ENCODE results near the gene MAP2K4. TPM values are rescaled to one million over a fixed set of nuclear protein-coding genes. Genes with fewer than 3 reads are reported as not detected.

MAP2K4 gene
- total and polyA plus RNA-seq, 2 of the 13 experiments (the other 11 are each of a cell fraction or from before 2014, with no cell fraction given), result 21.5 to 35.6 TPM

DNA sequence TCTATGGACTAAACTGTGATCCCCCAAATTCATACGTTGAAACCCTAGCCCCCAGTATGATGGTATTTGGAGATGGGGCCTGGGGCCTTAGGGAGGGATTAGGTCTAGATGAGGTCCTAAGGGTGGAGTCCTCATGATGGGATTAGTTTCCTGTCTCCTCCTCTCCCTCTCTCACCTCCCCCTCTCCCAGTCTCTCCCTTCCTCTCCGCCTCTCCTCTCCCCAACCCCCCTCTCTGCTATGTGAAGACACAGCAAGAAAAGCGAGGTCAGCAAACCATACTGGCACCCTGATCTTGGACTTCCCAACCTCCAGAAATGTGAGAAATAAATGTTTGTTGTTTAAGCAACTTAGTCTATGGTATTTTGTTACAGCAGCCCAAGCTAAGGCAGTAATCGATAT, 38.8 kb upstream of the MAP2K4 start (continued):
- no peak for TF ChIP-seq ZNF646 (CRISPR knock-in tag; IDR thresholded peaks at IDR 0.05)

DNA sequence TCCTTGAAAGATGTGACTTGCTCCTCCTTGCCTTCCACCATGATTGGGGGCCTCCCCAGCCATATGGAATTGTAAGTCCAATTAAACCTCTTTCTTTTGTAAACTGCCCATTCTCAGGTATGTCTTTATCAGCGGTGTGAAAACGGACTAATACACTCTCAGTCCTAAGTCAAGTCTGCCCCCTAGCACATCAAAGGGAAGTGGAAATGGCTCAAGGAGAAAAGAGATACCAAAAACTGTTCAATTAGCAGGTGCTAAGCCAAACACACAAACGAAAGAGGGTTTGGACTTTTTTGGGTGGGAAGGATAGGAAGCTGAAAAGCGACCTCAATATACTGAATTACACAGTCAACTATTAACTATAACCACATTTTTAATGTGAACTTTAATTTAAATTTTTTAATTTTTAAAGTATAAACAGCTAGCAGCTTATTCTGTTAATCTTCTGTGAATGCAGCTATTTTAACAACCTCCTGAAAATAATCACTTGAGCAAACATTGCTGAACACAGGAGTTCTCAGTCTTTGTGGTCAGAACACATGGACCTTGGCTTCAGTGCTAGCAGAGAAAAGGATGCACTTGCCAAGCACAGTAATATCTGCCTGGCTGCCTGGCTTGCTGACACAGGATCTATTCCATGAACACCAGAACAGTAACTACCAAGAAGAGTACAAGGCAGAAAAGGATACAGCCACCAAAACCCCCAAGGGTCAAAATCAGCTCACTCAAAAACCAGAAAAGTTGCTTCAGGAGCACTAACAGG, 34.3 kb upstream of the MAP2K4 start:
- in situ Hi-C loops (cut with HindIII; ENCODE audit: extremely low pct_ligation_motif_present, low pct_unique_long_range_greater_than_20kb), result loop anchor here (10.0 kb wide), 1 partner anchor 1112 kb away; no protein-coding TSS in a partner anchor
- no peak overlapping the region for H3K9ac ChIP-seq (ENCODE audit: insufficient read depth, low read depth, low read length)
- H3K4me3 ChIP-seq (replicated peaks in 1 of 3; ENCODE audit: insufficient read depth in 1 of 3, low read depth in 2 of 3, low read length in 3 of 3), result peak overlapping the region in 2 of 3 experiments; percentile 19 to 38; a peak in 2 of 6 replicates
- H3K27ac ChIP-seq (ENCODE audit: extremely low read length, insufficient read depth, low read length), result peak overlapping the region; percentile 64
- BruUV-seq (replicated peaks), result no TSS peak
- intact Hi-C loops (cut with micrococcal nuclease; ENCODE audit: unreplicated experiment), result loop anchor here (5.0 kb wide), 1 partner anchor 1109 kb away; no protein-coding TSS in a partner anchor
- H3K4me2 ChIP-seq (ENCODE audit: low read depth, low read length), result peak overlapping the region; percentile 86
- ChIA-PET CTCF (ENCODE audit: low intra/inter-chr PET ratio, low total read pairs) (interaction anchor here (0.8 to 0.9 kb wide), 2 partner anchors 342 to 1111 kb away, joined by 3 read pairs; no protein-coding TSS in a partner anchor), POLR2A (interaction anchor here (0.7 to 1.4 kb wide), 2 partner anchors 11 to 34 kb away, joined by 3 to 9 read pairs; partner anchors contain the start of genes MAP2K4 and ZNF18)
- 21% methylated on average over 4 of the region's 4 CpGs for WGBS (ENCODE audit: low lambda C conversion rate)
- H4K20me1 ChIP-seq (ENCODE audit: insufficient read depth, low read length), result no peaks in the 10 kb centered on the region
- H3K79me2 ChIP-seq (ENCODE audit: insufficient read depth, low read length), result no peaks in the 10 kb centered on the region
- FAIRE-seq (peak; percentile 50), DNase-seq (ENCODE audit: low spot score) (peak; percentile 83), ATAC-seq (peak; percentile 99)
- no peaks in the 10 kb centered on the region for H3K9me3 ChIP-seq (ENCODE audit: low read length)
- H3K36me3 ChIP-seq (replicated peaks in 1 of 2; ENCODE audit: control insufficient read depth in 1 of 2, insufficient read depth in 2 of 2, low read length in 2 of 2), result peaks cover 6 to 10% of the 10 kb centered on the region in 2 experiments; a peak in 3 of 5 replicates
- no peaks in the 10 kb centered on the region for H3K27me3 ChIP-seq (ENCODE audit: control insufficient read depth in 1 of 2, insufficient read depth in 2 of 2, low read length in 2 of 2)
- peaks cover 35% of the 10 kb centered on the region for H3K4me1 ChIP-seq (ENCODE audit: insufficient read depth, low read length)
- no peak overlapping the region for H2AFZ ChIP-seq (ENCODE audit: low read length)
- TF ChIP-seq KLF13 (CRISPR knock-in tag; IDR thresholded peaks at IDR 0.05) (no peak), MTF2 (CRISPR knock-in tag; IDR thresholded peaks at IDR 0.05; ENCODE audit: borderline replicate concordance) (no peak), PAWR (CRISPR knock-in tag; IDR thresholded peaks at IDR 0.05; ENCODE audit: borderline replicate concordance) (no peak), ATF5 (CRISPR knock-in tag; IDR thresholded peaks at IDR 0.05; ENCODE audit: low read depth) (no peak), MED1 (CRISPR knock-in tag; IDR thresholded peaks at IDR 0.05) (0 out of 2 replicates have a peak, but pooled peaks have one; percentile 11), GATA4 (IDR thresholded peaks at IDR 0.05; ENCODE audit: borderline replicate concordance, low read depth) (no peak), ZNF20 (CRISPR knock-in tag; IDR thresholded peaks at IDR 0.05) (no peak), NBN (conservative IDR thresholded peaks at IDR 0.05) (no peak), TRIM24 (CRISPR knock-in tag; IDR thresholded peaks at IDR 0.05) (no peak), HMG20A (CRISPR knock-in tag; IDR thresholded peaks at IDR 0.05; ENCODE audit: borderline replicate concordance) (no peak), ZNF781 (CRISPR knock-in tag; IDR thresholded peaks at IDR 0.05; ENCODE audit: borderline replicate concordance, not compliant biosample characterization) (no peak), NCOA5 (CRISPR knock-in tag; IDR thresholded peaks at IDR 0.05) (no peak), FOXP1 (IDR thresholded peaks at IDR 0.05) (no peak), FOXP1 (CRISPR knock-in tag; IDR thresholded peaks at IDR 0.05) (peak; percentile 30; the same call in 1 of the 2 replicates), ZNF83 (CRISPR knock-in tag; IDR thresholded peaks at IDR 0.05; ENCODE audit: borderline replicate concordance) (no peak)
